ENCODE data around the gene TSPO2. TPM values are rescaled to one million over a fixed set of nuclear protein-coding genes. Genes with fewer than 3 reads are reported as not detected.

Gene TSPO2
- total and polyA plus RNA-seq, 2 of the 13 experiments (the other 11 are each of a cell fraction or from before 2014, with no cell fraction given): 0.55 TPM; not detected in 1

GRCh38 chr6:41071923-41072835 lies 29.9 kb downstream of the TSPO2 start, which contains the start of gene OARD1 (continued):
- TF ChIP-seq ZNF547 (CRISPR knock-in tag; IDR thresholded peaks at IDR 0.05): peak; percentile 72; the same call in 1 of the 2 replicates
- TF ChIP-seq ZNF629 (CRISPR knock-in tag; conservative IDR thresholded peaks at IDR 0.05): no peak; the same call in 1 of the 2 replicates
- no peak; the same call in 1 of the 2 replicates for TF ChIP-seq SNAPC5 (CRISPR knock-in tag; IDR thresholded peaks at IDR 0.05; ENCODE audit: borderline replicate concordance)
- 0 out of 2 replicates have a peak, but pooled peaks have one; percentile 65 for TF ChIP-seq CREB3 (CRISPR knock-in tag; IDR thresholded peaks at IDR 0.05)
- 0 out of 2 replicates have a peak, but pooled peaks have one; percentile 43 for TF ChIP-seq ARNTL (CRISPR knock-in tag; IDR thresholded peaks at IDR 0.05)
- TF ChIP-seq ZNF883 (CRISPR knock-in tag; IDR thresholded peaks at IDR 0.05; ENCODE audit: not compliant biosample characterization): no peak
- peak; percentile 46; the same call in 1 of the 2 replicates for TF ChIP-seq FOXK2 (IDR thresholded peaks at IDR 0.05)
- TF ChIP-seq ZNF710 (CRISPR knock-in tag; IDR thresholded peaks at IDR 0.05; ENCODE audit: borderline replicate concordance): 0 out of 2 replicates have a peak, but pooled peaks have one; percentile 70
- peak; percentile 51; the same call in 1 of the 2 replicates for TF ChIP-seq MNT (IDR thresholded peaks at IDR 0.05)
- TF ChIP-seq GTF2F1 (IDR thresholded peaks at IDR 0.05; ENCODE audit: low read length): no peak
- no peak for TF ChIP-seq SNAPC2 (CRISPR knock-in tag; IDR thresholded peaks at IDR 0.05)
- TF ChIP-seq ZNF589 (CRISPR knock-in tag; conservative IDR thresholded peaks at IDR 0.05): no peak
- no peak; the same call in 1 of the 2 replicates for TF ChIP-seq ZNF891 (CRISPR knock-in tag; IDR thresholded peaks at IDR 0.05)
- TF ChIP-seq SMAD3 (CRISPR knock-in tag; IDR thresholded peaks at IDR 0.05): no peak; the same call in 1 of the 2 replicates
- TF ChIP-seq NRL (CRISPR knock-in tag; IDR thresholded peaks at IDR 0.05; ENCODE audit: borderline replicate concordance): no peak
- TF ChIP-seq NR0B2 (CRISPR knock-in tag; IDR thresholded peaks at IDR 0.05): no peak; the same call in none of the 2 replicates
- TF ChIP-seq CREBL2 (CRISPR knock-in tag; IDR thresholded peaks at IDR 0.05; ENCODE audit: borderline replicate concordance): no peak
- TF ChIP-seq ATAD3A (CRISPR knock-in tag; IDR thresholded peaks at IDR 0.05): no peak; the same call in 1 of the 2 replicates
- no peak for TF ChIP-seq RFX5 (IDR thresholded peaks at IDR 0.05; ENCODE audit: low read depth, low read length)
- no peak for TF ChIP-seq ZNF18 (CRISPR knock-in tag; IDR thresholded peaks at IDR 0.05; ENCODE audit: insufficient replicate concordance)
- TF ChIP-seq ZNF615 (CRISPR knock-in tag; IDR thresholded peaks at IDR 0.05; ENCODE audit: borderline replicate concordance): no peak

Data from HepG2 (cell line).